Uterus (tissue), 2 donors: Measurements from ENCODE around the gene RNF208.

Experiments
- POLR2A ChIP-seq, 2 donors: fragments of 450-650 bp; IDR thresholded peaks; one replicate each; pipeline ENCODE4 v1.6.1; 2016; ENCODE audit warnings: antibody characterized with exemption in 2 of 2, mild to moderate bottlenecking in 1 of 2, moderate library complexity in 1 of 2
- TF ChIP-seq, protein P1 (sequence below), 4 experiments: fragments of 200-600 bp in 2 of 4; fragments of 450-650 bp in 2 of 4; sonication (generic) in 2 of 4; IDR thresholded peaks; one replicate each; pipeline ENCODE4 v1.5.1; 2016 to 2019; ENCODE audit warnings: antibody characterized with exemption in 4 of 4, mild to moderate bottlenecking in 2 of 4, moderate library complexity in 1 of 4

DNA sequence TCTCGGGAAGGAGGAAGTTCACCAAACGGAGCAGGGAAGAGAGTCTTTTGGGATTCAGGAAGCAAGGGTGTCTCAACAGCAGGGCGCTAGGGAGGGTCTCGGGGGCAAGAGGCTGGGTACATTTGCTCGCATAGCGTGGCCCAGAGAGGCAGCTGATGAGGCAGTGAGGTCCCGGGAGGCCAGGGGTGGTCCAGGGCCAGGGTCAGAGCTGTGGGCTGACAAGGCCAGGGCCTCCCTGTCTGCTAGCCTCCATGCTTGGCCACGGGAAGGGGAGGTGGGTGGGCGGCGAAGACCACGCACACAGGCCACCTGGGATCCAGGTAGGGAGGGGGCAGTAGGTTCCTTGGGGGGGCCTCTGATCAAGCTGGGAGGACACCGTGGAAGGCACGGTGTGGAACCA, 10.5 kb downstream of the RNF208 start:
- no peak for TF ChIP-seq POLR2A (IDR thresholded peaks at IDR 0.05)
- TF ChIP-seq, protein P1, sequence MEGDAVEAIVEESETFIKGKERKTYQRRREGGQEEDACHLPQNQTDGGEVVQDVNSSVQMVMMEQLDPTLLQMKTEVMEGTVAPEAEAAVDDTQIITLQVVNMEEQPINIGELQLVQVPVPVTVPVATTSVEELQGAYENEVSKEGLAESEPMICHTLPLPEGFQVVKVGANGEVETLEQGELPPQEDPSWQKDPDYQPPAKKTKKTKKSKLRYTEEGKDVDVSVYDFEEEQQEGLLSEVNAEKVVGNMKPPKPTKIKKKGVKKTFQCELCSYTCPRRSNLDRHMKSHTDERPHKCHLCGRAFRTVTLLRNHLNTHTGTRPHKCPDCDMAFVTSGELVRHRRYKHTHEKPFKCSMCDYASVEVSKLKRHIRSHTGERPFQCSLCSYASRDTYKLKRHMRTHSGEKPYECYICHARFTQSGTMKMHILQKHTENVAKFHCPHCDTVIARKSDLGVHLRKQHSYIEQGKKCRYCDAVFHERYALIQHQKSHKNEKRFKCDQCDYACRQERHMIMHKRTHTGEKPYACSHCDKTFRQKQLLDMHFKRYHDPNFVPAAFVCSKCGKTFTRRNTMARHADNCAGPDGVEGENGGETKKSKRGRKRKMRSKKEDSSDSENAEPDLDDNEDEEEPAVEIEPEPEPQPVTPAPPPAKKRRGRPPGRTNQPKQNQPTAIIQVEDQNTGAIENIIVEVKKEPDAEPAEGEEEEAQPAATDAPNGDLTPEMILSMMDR (IDR thresholded peaks at IDR 0.05), result no peak
